Mammary epithelial cell (primary cell): ENCODE results near the gene PCCA.

Experiments used
- CTCF ChIP-seq, 2 donors: IDR thresholded peaks in 1 of 2; conservative IDR thresholded peaks in 1 of 2; 2 replicates each; pipeline ENCODE4 v1.5.1; 2011 to 2012; ENCODE audit warnings: inconsistent platforms in 2 of 2, low read length in 2 of 2, mild to moderate bottlenecking in 2 of 2, control low read depth in 1 of 2, low read depth in 1 of 2; ENCODE audit not compliant: insufficient read depth in 1 of 2; ENCODE audit errors: extremely low read depth in 1 of 2
- EZH2 ChIP-seq: IDR thresholded peaks from 2 replicates; pipeline ENCODE4 v1.6.1; 2012; ENCODE audit warnings: low read length, inconsistent platforms, borderline replicate concordance

- TF ChIP-seq CTCF (conservative IDR thresholded peaks at IDR 0.05 in 1 of 2, IDR thresholded peaks at IDR 0.05 in 1 of 2; ENCODE audit: extremely low read depth in 1 of 2, insufficient read depth in 1 of 2, low read depth in 1 of 2, low read length in 2 of 2), result no peak
- TF ChIP-seq EZH2, result no peak
Observed at GRCh38 chr13:100040196-100040595, 48.7 kb upstream of the PCCA start.
